ENCODE results near the gene MOB3C.
"Not testable (repeated sequence)": the region's sequence is repeated elsewhere in the genome, so short reads cannot be mapped to it uniquely, and the experiment has no call there.

MOB3C gene

DNA sequence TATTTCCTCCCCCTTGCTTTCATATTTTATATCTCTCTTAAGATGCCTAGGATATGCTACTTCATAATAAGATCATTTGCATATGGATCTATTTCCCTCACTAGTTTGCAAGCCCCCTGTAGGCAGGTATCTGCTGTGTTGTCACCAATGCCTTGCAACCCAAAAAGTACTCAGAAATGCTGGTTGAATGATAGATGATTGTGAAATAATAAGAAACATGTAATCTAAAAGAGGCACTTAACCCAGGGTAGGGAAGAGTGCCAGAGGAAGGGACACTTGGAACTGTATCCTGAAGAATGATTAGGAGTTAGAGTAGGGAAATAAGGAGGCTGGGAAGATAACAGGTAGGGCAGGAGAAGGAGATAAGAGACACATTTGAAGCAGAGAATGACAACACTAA lies 39.2 kb upstream of the MOB3C start:
- Histone ChIP-seq H3K4me3 (ENCODE audit: insufficient read depth, low read length, poor library complexity, severe bottlenecking) (no peak overlapping the region), H3K36me3 (ENCODE audit: low read length) (peaks cover 27% of the 10 kb centered on the region; the same call in 1 of the 2 replicates), H4K20me1 (ENCODE audit: low read depth, low read length) (no peaks in the 10 kb centered on the region), H3K27me3 (ENCODE audit: low read length) (no peaks in the 10 kb centered on the region), H3K9ac (ENCODE audit: low read length) (no peak overlapping the region), H3K9me2 (replicated peaks; ENCODE audit: insufficient read depth, low read length) (no peaks in the 10 kb centered on the region), H3K79me2 (ENCODE audit: insufficient read depth, low read length) (no peaks in the 10 kb centered on the region), H3K27ac (ENCODE audit: low read depth, low read length) (no peak overlapping the region), H3K4me2 (ENCODE audit: low read depth, low read length, poor library complexity, severe bottlenecking) (no peak overlapping the region), H3K9me3 (ENCODE audit: insufficient read depth, low read length) (no peaks in the 10 kb centered on the region), H3F3A (ENCODE audit: insufficient read depth) (no peaks in the 10 kb centered on the region), H2AFZ (ENCODE audit: low read depth, low read length, severe bottlenecking) (no peak overlapping the region)
- TF ChIP-seq, protein P1, sequence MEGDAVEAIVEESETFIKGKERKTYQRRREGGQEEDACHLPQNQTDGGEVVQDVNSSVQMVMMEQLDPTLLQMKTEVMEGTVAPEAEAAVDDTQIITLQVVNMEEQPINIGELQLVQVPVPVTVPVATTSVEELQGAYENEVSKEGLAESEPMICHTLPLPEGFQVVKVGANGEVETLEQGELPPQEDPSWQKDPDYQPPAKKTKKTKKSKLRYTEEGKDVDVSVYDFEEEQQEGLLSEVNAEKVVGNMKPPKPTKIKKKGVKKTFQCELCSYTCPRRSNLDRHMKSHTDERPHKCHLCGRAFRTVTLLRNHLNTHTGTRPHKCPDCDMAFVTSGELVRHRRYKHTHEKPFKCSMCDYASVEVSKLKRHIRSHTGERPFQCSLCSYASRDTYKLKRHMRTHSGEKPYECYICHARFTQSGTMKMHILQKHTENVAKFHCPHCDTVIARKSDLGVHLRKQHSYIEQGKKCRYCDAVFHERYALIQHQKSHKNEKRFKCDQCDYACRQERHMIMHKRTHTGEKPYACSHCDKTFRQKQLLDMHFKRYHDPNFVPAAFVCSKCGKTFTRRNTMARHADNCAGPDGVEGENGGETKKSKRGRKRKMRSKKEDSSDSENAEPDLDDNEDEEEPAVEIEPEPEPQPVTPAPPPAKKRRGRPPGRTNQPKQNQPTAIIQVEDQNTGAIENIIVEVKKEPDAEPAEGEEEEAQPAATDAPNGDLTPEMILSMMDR (IDR thresholded peaks at IDR 0.05; ENCODE audit: insufficient read depth, low read length, poor library complexity, severe bottlenecking), result no peak
- no peak for TF ChIP-seq EZH2phosphoT487 (conservative IDR thresholded peaks at IDR 0.05; ENCODE audit: low read length)

DNA sequence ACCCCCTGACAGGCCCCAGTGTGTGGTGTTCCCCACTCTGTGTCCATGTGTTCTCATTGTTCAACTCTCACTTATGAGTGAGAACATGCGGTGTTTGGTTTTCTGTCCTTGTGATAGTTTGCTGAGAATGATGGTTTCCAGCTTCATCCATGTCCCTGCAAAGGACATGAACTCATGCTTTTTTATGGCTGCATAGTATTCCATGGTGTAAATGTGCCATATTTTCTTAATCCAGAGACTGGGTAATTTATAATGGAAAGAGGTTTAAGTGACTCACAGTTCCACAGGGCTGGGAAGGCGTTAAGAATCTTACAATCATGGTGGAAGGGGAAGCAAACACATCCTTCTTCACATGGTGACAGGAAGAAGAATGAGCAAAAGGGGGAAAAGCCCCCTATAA lies 38.1 kb upstream of the MOB3C start:
- H4K20me1 ChIP-seq (ENCODE audit: low read depth, low read length); H3K79me2 ChIP-seq (ENCODE audit: insufficient read depth, low read length); H3K9me3 ChIP-seq (ENCODE audit: insufficient read depth, low read length); H2AFZ ChIP-seq (ENCODE audit: low read depth, low read length, severe bottlenecking); H3F3A ChIP-seq (ENCODE audit: insufficient read depth); H3K9me2 ChIP-seq (replicated peaks; ENCODE audit: insufficient read depth, low read length); H3K27ac ChIP-seq (ENCODE audit: low read depth, low read length); H3K27me3 ChIP-seq (ENCODE audit: low read length); H3K9ac ChIP-seq (ENCODE audit: low read length); H3K4me2 ChIP-seq (ENCODE audit: low read depth, low read length, poor library complexity, severe bottlenecking); H3K4me3 ChIP-seq (ENCODE audit: insufficient read depth, low read length, poor library complexity, severe bottlenecking): not testable (repeated sequence)
- peaks cover 31% of the 10 kb centered on the region; the same call in 1 of the 2 replicates for H3K36me3 ChIP-seq (ENCODE audit: low read length)

DNA sequence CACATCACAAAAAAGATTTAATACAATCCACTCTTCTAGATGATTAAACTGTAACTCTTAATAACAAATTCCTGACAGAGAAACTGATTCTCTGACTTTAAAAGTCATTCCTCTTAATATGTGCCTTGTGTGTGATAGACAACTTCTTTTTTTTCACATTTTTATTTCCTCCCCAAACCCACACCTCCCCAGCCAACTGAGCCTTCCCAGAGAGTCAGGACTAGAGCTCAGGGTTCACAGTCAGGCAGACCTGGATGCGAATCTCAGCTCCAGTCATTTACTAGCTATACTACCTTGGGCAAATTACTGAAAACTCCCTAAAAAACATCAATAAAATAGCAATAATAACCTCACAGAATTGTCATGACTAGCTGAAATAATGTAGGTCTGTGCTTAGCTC lies 37.4 kb upstream of the MOB3C start:
- TF ChIP-seq, protein P1 (IDR thresholded peaks at IDR 0.05; ENCODE audit: insufficient read depth, low read length, poor library complexity, severe bottlenecking), result no peak
- TF ChIP-seq EZH2phosphoT487 (conservative IDR thresholded peaks at IDR 0.05; ENCODE audit: low read length), result no peak
- peaks cover 31% of the 10 kb centered on the region; the same call in 1 of the 2 replicates for H3K36me3 ChIP-seq (ENCODE audit: low read length)
- no peak overlapping the region for H3K4me2 ChIP-seq (ENCODE audit: low read depth, low read length, poor library complexity, severe bottlenecking)
- no peaks in the 10 kb centered on the region for H3K9me2 ChIP-seq (replicated peaks; ENCODE audit: insufficient read depth, low read length)
- no peaks in the 10 kb centered on the region for H3F3A ChIP-seq (ENCODE audit: insufficient read depth)
- H3K9me3 ChIP-seq (ENCODE audit: insufficient read depth, low read length), result peaks cover 4% of the 10 kb centered on the region; the same call in 1 of the 2 replicates
- H3K9ac ChIP-seq (ENCODE audit: low read length), result no peak overlapping the region
- no peak overlapping the region for H3K27ac ChIP-seq (ENCODE audit: low read depth, low read length)
- no peak overlapping the region for H3K4me3 ChIP-seq (ENCODE audit: insufficient read depth, low read length, poor library complexity, severe bottlenecking)
- no peaks in the 10 kb centered on the region for H3K79me2 ChIP-seq (ENCODE audit: insufficient read depth, low read length)
- H4K20me1 ChIP-seq (ENCODE audit: low read depth, low read length), result no peaks in the 10 kb centered on the region
- no peaks in the 10 kb centered on the region for H3K27me3 ChIP-seq (ENCODE audit: low read length)
- H2AFZ ChIP-seq (ENCODE audit: low read depth, low read length, severe bottlenecking), result no peak overlapping the region

DNA sequence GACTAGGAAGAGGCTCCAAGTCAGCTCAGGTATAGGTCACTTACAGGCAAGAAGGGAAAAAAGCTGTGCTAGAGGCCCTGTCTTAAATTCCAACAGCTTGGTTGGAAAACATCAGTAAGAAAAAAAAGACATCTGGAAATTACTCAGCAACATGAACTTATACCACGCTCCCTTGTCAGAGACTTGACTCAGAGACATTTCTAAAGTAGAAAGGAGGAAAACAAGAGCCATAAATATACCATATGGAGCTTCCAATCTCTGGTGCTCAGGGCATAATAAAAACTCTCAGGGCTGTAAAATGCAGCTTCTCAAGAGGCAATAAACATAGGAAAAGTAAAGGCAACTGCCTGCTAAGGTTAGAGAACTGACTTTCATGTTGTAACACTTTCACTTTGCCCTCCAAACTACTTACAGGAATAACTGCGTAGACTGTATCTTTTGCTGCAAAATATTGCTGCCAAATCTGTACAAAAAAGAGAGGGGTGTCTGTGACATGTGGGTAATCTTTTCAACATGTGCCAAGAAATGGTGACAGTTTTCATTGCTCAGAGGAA lies 36.9 kb upstream of the MOB3C start:
- H3F3A ChIP-seq (ENCODE audit: insufficient read depth), result no peaks in the 10 kb centered on the region

More for the DNA sequence above, 36.9 kb upstream of the MOB3C start:
- H3K4me2 ChIP-seq (ENCODE audit: low read depth, low read length, poor library complexity, severe bottlenecking), result no peak overlapping the region
- no peak overlapping the region for H3K4me3 ChIP-seq (ENCODE audit: insufficient read depth, low read length, poor library complexity, severe bottlenecking)
- TF ChIP-seq, protein P1 (IDR thresholded peaks at IDR 0.05; ENCODE audit: insufficient read depth, low read length, poor library complexity, severe bottlenecking), result no peak
- no peak for TF ChIP-seq EZH2phosphoT487 (conservative IDR thresholded peaks at IDR 0.05; ENCODE audit: low read length)
- no peak overlapping the region for H3K27ac ChIP-seq (ENCODE audit: low read depth, low read length)
- H3K79me2 ChIP-seq (ENCODE audit: insufficient read depth, low read length), result no peaks in the 10 kb centered on the region
- H2AFZ ChIP-seq (ENCODE audit: low read depth, low read length, severe bottlenecking), result no peak overlapping the region
- H3K27me3 ChIP-seq (ENCODE audit: low read length), result no peaks in the 10 kb centered on the region
- H3K36me3 ChIP-seq (ENCODE audit: low read length), result peaks cover 31% of the 10 kb centered on the region; the same call in 1 of the 2 replicates
- no peaks in the 10 kb centered on the region for H4K20me1 ChIP-seq (ENCODE audit: low read depth, low read length)
- H3K9ac ChIP-seq (ENCODE audit: low read length), result no peak overlapping the region
- H3K9me2 ChIP-seq (replicated peaks; ENCODE audit: insufficient read depth, low read length), result no peaks in the 10 kb centered on the region
- peaks cover 4% of the 10 kb centered on the region; the same call in 1 of the 2 replicates for H3K9me3 ChIP-seq (ENCODE audit: insufficient read depth, low read length)

Measured in SU-DHL-6 (cell line).